ENCODE data around the gene COPZ1.
A peak's percentile ranks its signal among the peaks of the same experiment; 100 is the strongest.

The COPZ1 gene

DNA sequence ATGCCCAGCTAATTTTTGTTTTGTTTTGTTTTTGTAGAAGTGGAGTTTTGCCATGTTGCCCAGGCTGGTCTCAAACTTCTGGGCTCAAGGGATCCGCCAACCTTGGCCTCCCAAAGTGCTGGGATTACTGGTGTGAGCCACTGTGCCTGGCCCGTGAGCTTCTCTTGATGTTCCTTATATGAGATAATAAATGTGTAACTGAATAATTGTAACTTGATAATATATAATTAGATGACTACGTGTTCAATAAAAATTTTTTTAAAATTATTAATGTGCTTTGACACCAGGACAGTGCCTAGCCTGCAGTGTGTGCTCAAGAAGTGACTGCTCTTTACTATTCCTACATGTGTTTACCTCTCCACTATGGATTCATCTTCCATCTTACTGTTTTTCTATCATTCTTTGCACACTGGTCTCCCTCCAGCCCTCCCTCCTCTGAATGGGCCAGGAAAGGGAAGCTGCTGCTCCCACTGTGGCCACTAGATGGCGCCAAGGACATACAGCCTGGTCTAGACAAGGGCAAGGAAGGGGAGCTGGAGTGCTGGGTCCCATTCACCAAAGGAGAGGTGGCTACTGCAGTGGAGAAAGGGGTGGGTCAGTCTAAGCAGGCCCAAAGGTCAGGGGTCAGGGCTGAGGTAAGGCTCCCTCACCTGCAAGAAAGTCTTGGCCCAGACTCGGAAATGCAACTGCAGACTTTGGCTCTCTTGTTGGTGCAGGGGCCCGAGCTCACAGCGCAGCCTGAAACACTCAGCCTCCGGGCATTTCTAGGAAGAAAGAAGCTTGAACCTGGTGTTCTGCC lies 74.3 kb downstream of the COPZ1 start:
- peak; percentile 85 to 90 for DNase-seq

DNA sequence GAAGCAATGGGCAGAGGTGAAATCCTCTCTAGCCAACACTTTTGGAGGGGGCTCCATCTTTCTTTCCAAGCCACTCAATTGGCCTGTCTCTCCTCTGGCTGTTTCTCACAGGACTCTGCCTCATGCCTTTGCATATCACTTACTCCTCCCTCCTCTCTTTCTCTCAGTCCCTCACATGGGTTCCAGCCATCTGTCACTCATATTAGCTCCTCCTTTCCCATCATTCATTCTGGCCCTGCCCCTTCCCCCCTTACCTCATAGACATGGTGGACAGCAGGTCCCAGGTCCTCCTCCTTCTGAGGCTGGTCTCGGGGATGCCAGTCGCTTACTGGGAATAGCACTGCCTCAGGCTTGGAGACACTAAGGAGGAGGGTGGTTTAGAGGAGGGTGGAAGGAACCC lies 76.2 kb downstream of the COPZ1 start:
- no peak for DNase-seq

Data from CD4-positive, alpha-beta T cell treated with Interleukin-1 beta for 1 hour (primary cell).